ENCODE measurements around the gene LTF.

LTF gene

DNA sequence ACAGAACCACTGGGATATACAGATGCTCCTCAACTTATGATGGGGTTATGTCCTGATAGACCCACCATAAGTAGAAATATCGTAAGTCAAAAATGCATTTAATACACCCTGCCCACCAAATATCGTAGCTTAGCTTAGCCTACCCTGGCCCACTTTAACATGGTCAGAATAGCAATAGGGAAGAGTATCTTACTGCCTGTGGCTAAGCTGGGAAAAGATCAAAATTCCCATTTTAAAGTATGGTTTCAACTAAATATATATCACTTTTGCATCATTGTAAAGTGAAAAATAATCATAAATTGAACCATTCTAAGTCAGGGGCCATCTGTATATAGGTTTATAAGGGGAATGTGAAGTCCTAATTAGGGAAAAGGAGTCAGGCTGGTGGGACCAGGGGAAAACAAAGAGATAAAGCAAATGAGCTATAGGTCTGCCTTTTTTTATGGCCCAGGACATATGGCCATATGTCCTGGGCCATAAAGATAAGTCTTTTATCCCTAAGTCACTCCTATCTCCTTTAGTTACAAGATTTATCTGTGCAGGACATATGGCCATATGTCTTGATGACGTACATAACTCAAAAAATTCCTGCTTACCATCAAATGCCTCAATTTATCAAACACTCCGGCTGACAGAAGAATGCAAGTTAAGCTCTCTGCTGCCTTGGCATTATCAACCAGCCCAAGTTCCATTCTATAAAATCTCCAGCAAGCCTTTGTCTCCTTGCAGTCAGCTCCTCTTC is 44.3 kb upstream of the LTF start:
- Histone ChIP-seq H2AFZ (ENCODE audit: low read depth, low read length) (no peak overlapping the region), H3K4me2 (ENCODE audit: low read length) (no peak overlapping the region), H3K79me2 (ENCODE audit: low read length) (no peaks in the 10 kb centered on the region), H3K27ac (ENCODE audit: low read length) (no peak overlapping the region), H3K27me3 (ENCODE audit: low read depth, low read length) (peaks cover 27% of the 10 kb centered on the region), H3K4me3 (ENCODE audit: low read length) (no peak overlapping the region), H3K36me3 (replicated peaks; ENCODE audit: low read depth, low read length) (no peaks in the 10 kb centered on the region), H4K20me1 (ENCODE audit: insufficient read depth, low read length) (no peaks in the 10 kb centered on the region), H3K9ac (ENCODE audit: low read length) (no peak overlapping the region), H3K4me1 (ENCODE audit: low read length) (peaks cover 3% of the 10 kb centered on the region; the same call in 1 of the 2 replicates), H3K9me3 (ENCODE audit: insufficient read depth, low read length) (no peaks in the 10 kb centered on the region)
- TF ChIP-seq, protein P1, sequence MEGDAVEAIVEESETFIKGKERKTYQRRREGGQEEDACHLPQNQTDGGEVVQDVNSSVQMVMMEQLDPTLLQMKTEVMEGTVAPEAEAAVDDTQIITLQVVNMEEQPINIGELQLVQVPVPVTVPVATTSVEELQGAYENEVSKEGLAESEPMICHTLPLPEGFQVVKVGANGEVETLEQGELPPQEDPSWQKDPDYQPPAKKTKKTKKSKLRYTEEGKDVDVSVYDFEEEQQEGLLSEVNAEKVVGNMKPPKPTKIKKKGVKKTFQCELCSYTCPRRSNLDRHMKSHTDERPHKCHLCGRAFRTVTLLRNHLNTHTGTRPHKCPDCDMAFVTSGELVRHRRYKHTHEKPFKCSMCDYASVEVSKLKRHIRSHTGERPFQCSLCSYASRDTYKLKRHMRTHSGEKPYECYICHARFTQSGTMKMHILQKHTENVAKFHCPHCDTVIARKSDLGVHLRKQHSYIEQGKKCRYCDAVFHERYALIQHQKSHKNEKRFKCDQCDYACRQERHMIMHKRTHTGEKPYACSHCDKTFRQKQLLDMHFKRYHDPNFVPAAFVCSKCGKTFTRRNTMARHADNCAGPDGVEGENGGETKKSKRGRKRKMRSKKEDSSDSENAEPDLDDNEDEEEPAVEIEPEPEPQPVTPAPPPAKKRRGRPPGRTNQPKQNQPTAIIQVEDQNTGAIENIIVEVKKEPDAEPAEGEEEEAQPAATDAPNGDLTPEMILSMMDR (IDR thresholded peaks at IDR 0.05; ENCODE audit: low read depth, low read length), result no peak
- no peak for TF ChIP-seq EZH2phosphoT487 (IDR thresholded peaks at IDR 0.05; ENCODE audit: low read depth)

DNA sequence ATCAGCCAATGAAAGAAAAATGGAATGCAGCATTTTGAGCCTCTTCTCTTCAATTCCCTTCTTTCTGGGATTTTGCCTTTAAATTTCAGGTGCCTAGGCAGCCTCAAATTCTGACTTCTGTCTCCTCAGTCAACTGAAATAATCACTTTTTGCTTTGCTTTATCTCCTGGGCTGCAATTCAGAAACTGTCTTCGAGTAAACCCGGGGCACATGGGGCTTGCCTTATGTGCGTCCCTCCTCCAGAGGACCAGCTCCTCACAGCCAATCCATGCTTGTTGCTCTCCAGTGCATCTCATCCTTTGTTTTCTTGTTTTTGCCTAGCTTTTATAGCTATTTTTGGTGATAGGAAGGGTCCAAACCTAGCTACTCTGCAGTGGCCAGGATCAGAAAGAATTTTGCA is 41.8 kb upstream of the LTF start:
- H3K79me2 ChIP-seq (ENCODE audit: low read length), result no peaks in the 10 kb centered on the region
- H3K4me3 ChIP-seq (ENCODE audit: low read length), result no peak overlapping the region
- H3K4me1 ChIP-seq (ENCODE audit: low read length), result peaks cover 20% of the 10 kb centered on the region
- H4K20me1 ChIP-seq (ENCODE audit: insufficient read depth, low read length), result no peaks in the 10 kb centered on the region
- no peak overlapping the region for H2AFZ ChIP-seq (ENCODE audit: low read depth, low read length)
- H3K9ac ChIP-seq (ENCODE audit: low read length), result no peak overlapping the region
- H3K27me3 ChIP-seq (ENCODE audit: low read depth, low read length), result peaks cover 14% of the 10 kb centered on the region
- H3K27ac ChIP-seq (ENCODE audit: low read length), result no peak overlapping the region
- no peak for TF ChIP-seq EZH2phosphoT487 (IDR thresholded peaks at IDR 0.05; ENCODE audit: low read depth)
- TF ChIP-seq, protein P1 (IDR thresholded peaks at IDR 0.05; ENCODE audit: low read depth, low read length), result no peak
- H3K36me3 ChIP-seq (replicated peaks; ENCODE audit: low read depth, low read length), result no peaks in the 10 kb centered on the region
- H3K4me2 ChIP-seq (ENCODE audit: low read length), result no peak overlapping the region
- no peaks in the 10 kb centered on the region for H3K9me3 ChIP-seq (ENCODE audit: insufficient read depth, low read length)

DNA sequence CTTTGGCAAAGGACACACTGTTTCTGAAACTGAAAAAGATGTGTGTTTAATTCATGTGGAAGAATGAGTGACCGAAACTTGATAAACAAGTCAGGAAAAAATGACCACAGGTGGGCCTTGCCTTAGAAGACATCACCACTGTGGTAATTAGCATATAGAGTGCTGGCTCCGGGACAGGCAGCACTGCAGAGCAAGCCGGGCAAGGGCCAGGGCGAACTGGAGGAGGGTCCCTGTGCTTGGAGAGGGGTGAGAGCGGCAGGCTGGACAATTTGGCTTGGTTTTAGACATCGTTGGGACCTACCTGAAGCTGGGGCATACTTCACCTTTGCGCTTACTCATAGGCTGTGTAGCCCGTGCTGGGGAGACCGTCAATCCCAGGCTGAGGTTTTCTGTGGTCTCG is 41.2 kb upstream of the LTF start:
- H3K4me2 ChIP-seq (ENCODE audit: low read length), result no peak overlapping the region
- H3K79me2 ChIP-seq (ENCODE audit: low read length), result no peaks in the 10 kb centered on the region
- H3K9me3 ChIP-seq (ENCODE audit: insufficient read depth, low read length), result no peaks in the 10 kb centered on the region
- no peak overlapping the region for H3K27ac ChIP-seq (ENCODE audit: low read length)
- no peaks in the 10 kb centered on the region for H3K36me3 ChIP-seq (replicated peaks; ENCODE audit: low read depth, low read length)
- H4K20me1 ChIP-seq (ENCODE audit: insufficient read depth, low read length), result no peaks in the 10 kb centered on the region
- TF ChIP-seq, protein P1 (IDR thresholded peaks at IDR 0.05; ENCODE audit: low read depth, low read length), result no peak
- TF ChIP-seq EZH2phosphoT487 (IDR thresholded peaks at IDR 0.05; ENCODE audit: low read depth), result no peak
- no peak overlapping the region for H3K4me3 ChIP-seq (ENCODE audit: low read length)
- peaks cover 26% of the 10 kb centered on the region for H3K4me1 ChIP-seq (ENCODE audit: low read length)
- H3K27me3 ChIP-seq (ENCODE audit: low read depth, low read length), result peaks cover 9% of the 10 kb centered on the region
- no peak overlapping the region for H3K9ac ChIP-seq (ENCODE audit: low read length)
- no peak overlapping the region for H2AFZ ChIP-seq (ENCODE audit: low read depth, low read length)

DNA sequence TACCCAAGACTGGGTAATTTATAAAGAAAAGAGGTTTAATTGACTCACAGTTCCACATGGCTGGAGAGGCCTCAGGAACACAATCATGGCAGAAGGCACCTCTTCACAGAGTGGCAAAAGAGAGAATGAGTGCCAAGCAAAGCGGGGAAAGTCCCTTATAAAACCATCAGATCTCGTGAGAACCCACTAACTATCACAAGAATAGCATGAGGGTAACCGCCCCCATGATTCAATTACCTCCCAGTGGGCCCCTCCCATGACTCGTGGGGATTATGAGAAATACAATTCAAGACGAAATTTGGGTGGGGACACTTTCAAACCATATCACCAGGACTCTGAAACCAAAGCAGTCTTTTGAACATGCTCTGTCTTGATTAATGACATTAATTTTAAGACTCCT is 40.1 kb upstream of the LTF start:
- Histone ChIP-seq H3K4me3 (ENCODE audit: low read length) (no peak overlapping the region), H3K79me2 (ENCODE audit: low read length) (no peaks in the 10 kb centered on the region), H3K9ac (ENCODE audit: low read length) (no peak overlapping the region), H3K4me1 (ENCODE audit: low read length) (peaks cover 28% of the 10 kb centered on the region), H3K36me3 (replicated peaks; ENCODE audit: low read depth, low read length) (no peaks in the 10 kb centered on the region), H3K27ac (ENCODE audit: low read length) (no peak overlapping the region), H3K9me3 (ENCODE audit: insufficient read depth, low read length) (no peaks in the 10 kb centered on the region), H2AFZ (ENCODE audit: low read depth, low read length) (no peak overlapping the region), H3K27me3 (ENCODE audit: low read depth, low read length) (peaks cover 5% of the 10 kb centered on the region; the same call in 1 of the 2 replicates), H3K4me2 (ENCODE audit: low read length) (no peak overlapping the region), H4K20me1 (ENCODE audit: insufficient read depth, low read length) (no peaks in the 10 kb centered on the region)
- no peak for TF ChIP-seq EZH2phosphoT487 (IDR thresholded peaks at IDR 0.05; ENCODE audit: low read depth)
- TF ChIP-seq, protein P1 (IDR thresholded peaks at IDR 0.05; ENCODE audit: low read depth, low read length), result no peak

Measured in OCI-LY3 (cell line).